T-cell (primary cell): ENCODE results near the gene CDKL1. TPM values are rescaled to one million over a fixed set of nuclear protein-coding genes. Genes with fewer than 3 reads are reported as not detected.

ENCODE experiments used
- ATAC-seq, 4 experiments: fragments of 200-7000 bp in 3 of 4; fragments of 150-1000 bp in 1 of 4; cut with Tn5 transposase; replicated peaks in 1 of 4; 1 replicate in 3 of 4; 2 replicates in 1 of 4; pipeline ENCODE4 v1.10.0; 2021; ENCODE audit warnings: moderate library complexity in 3 of 4, mild to moderate bottlenecking in 2 of 4, moderate number of reproducible peaks in 1 of 4
- CTCF ChIA-PET, 2 donors: fragments of 300-600 bp; sonication (Branson Sonifier 250); formaldehyde crosslinking; loops; one replicate each; lab custom pipeline; 2022; ENCODE audit warnings: antibody characterized with exemption in 2 of 2; lab: Charles Lee
- POLR2A ChIA-PET, 2 donors: fragments of 300-600 bp; sonication (Branson Sonifier 250); formaldehyde crosslinking; loops; one replicate each; lab custom pipeline; 2022; ENCODE audit warnings: antibody characterized with exemption in 2 of 2; lab: Charles Lee
- DNase-seq, 35 experiments: peaks; one replicate each; pipeline versions ENCODE4 v3.0.0 to v3.0.0-alpha.2; 2013 to 2023
- H3K27ac ChIP-seq: one replicate; pipeline ENCODE4 v1.5.1; 2013; ENCODE audit warnings: low read length
- H3K27me3 ChIP-seq, 2 experiments: replicated peaks in 1 of 2; 1 replicate in 1 of 2; 2 replicates in 1 of 2; pipeline versions ENCODE4 v1.6.1 to v1.7.0; 2013; ENCODE audit warnings: low read length in 1 of 2, mixed read lengths in 1 of 2; ENCODE audit not compliant: control insufficient read depth in 2 of 2, insufficient read depth in 2 of 2; ENCODE audit errors: extremely low read depth in 1 of 2
- H3K36me3 ChIP-seq, 2 donors: 1 replicate in 1 of 2; 2 replicates in 1 of 2; pipeline versions ENCODE4 v1.6.1 to v1.7.0; 2013; ENCODE audit warnings: low read length in 1 of 2; ENCODE audit not compliant: control insufficient read depth in 2 of 2, insufficient read depth in 1 of 2; ENCODE audit errors: extremely low read depth in 1 of 2
- H3K4me1 ChIP-seq, 2 experiments: 1 replicate in 1 of 2; 2 replicates in 1 of 2; pipeline versions ENCODE4 v1.6.1 to v1.7.0; 2013; ENCODE audit warnings: low read length in 2 of 2, mixed read lengths in 1 of 2; ENCODE audit not compliant: insufficient read depth in 2 of 2, control insufficient read depth in 1 of 2; ENCODE audit errors: extremely low read depth in 1 of 2
- H3K4me3 ChIP-seq, 2 donors: 1 replicate in 1 of 2; 2 replicates in 1 of 2; pipeline versions ENCODE4 v1.5.1 to v1.7.0; 2013; ENCODE audit warnings: mild to moderate bottlenecking in 2 of 2, low read length in 1 of 2, moderate library complexity in 1 of 2; ENCODE audit not compliant: control insufficient read depth in 1 of 2; ENCODE audit errors: extremely low read depth in 1 of 2
- H3K9me3 ChIP-seq: 2 replicates; pipeline ENCODE4 v1.7.0; 2013
- H3K27ac Mint-ChIP-seq, 2 donors: one replicate each; pipeline ENCODE4 v1.8.0; 2020 to 2021; ENCODE audit warnings: mild to moderate bottlenecking in 2 of 2, mixed read lengths in 2 of 2
- H3K27me3 Mint-ChIP-seq, 2 donors: one replicate each; pipeline ENCODE4 v1.8.0; 2021 to 2022; ENCODE audit warnings: mixed read lengths in 2 of 2
- H3K36me3 Mint-ChIP-seq: one replicate; pipeline ENCODE4 v1.8.0; 2021; ENCODE audit warnings: mixed read lengths
- H3K4me1 Mint-ChIP-seq, 3 donors: one replicate each; pipeline ENCODE4 v1.8.0; 2020 to 2022; ENCODE audit warnings: mixed read lengths in 3 of 3, mild to moderate bottlenecking in 1 of 3
- H3K4me3 Mint-ChIP-seq, 3 donors: one replicate each; pipeline ENCODE4 v1.8.0; 2020 to 2022; ENCODE audit warnings: mild to moderate bottlenecking in 3 of 3, mixed read lengths in 3 of 3, moderate library complexity in 3 of 3
- H3K9me3 Mint-ChIP-seq, 3 donors: one replicate each; pipeline ENCODE4 v1.8.0; 2020 to 2022; ENCODE audit warnings: mixed read lengths in 3 of 3
- WGBS: methylation state at CpG from one replicate; pipeline ENCODE4 v1.1.5; 2013; ENCODE audit warnings: missing lambda C conversion rate; ENCODE audit not compliant: insufficient coverage; 5-methylcytosine and 5-hydroxymethylcytosine counted together
- total RNA-seq, 35 experiments: library from RNA in 6 of 35; stranded (reverse) in 6 of 35; fragments of 120-200 nt in 1 of 35; gene quantifications; one replicate each; pipeline versions ENCODE4 v1.2.1 to v1.2.4 and lab custom pipeline; 2013 to 2026

Gene CDKL1
- total RNA-seq, 5 donors from 2014 or later (not counting 1 experiment from before 2014, with no cell fraction given), result 4.6 to 7.7 (median 5.8) TPM

- Mint-ChIP-seq H3K27ac (no peak overlapping the region), H3K36me3 (no peaks in the 10 kb centered on the region), H3K4me1 (no peaks in the 10 kb centered on the region), H3K9me3 (no peaks in the 10 kb centered on the region), H3K4me3 (no peak overlapping the region), H3K27me3 (no peaks in the 10 kb centered on the region)
- ChIA-PET POLR2A (interaction anchor here in 1 of 2 donors (0.6 kb wide), 1 partner anchor 657 kb away, joined by 5 read pairs; no protein-coding TSS in a partner anchor), CTCF (interaction anchor here in 1 of 2 donors (0.6 kb wide), 1 partner anchor 58 kb away, joined by 3 read pairs; no protein-coding TSS in a partner anchor)
- Histone ChIP-seq H3K4me3 (no peak overlapping the region), H3K36me3 (no peaks in the 10 kb centered on the region), H3K9me3 (no peaks in the 10 kb centered on the region), H3K4me1 (no peaks in the 10 kb centered on the region), H3K27ac (no peak overlapping the region), H3K27me3 (no peaks in the 10 kb centered on the region)
- DNase-seq (no peak), ATAC-seq (no peak)
- 89% methylated on average over 1 of the region's 1 CpG for WGBS
Observed at GRCh38 chr14:50381008-50381407, 15.7 kb downstream of the CDKL1 start.

GRCh38 chr14:50380455-50380854, 16.2 kb downstream of the CDKL1 start:
- Mint-ChIP-seq H3K4me1 (no peaks in the 10 kb centered on the region), H3K27me3 (no peaks in the 10 kb centered on the region), H3K36me3 (no peaks in the 10 kb centered on the region), H3K27ac (no peak overlapping the region), H3K4me3 (no peak overlapping the region), H3K9me3 (no peaks in the 10 kb centered on the region)
- no peak overlapping the region for H3K27ac ChIP-seq
- WGBS, result no CpG with 5 or more reads among the region's 1 CpG
- no peaks in the 10 kb centered on the region for H3K27me3 ChIP-seq
- H3K4me1 ChIP-seq, result no peaks in the 10 kb centered on the region
- H3K9me3 ChIP-seq, result no peaks in the 10 kb centered on the region
- ATAC-seq, result no peak
- ChIA-PET POLR2A (no interaction called here), CTCF (no interaction called here)
- no peaks in the 10 kb centered on the region for H3K36me3 ChIP-seq
- DNase-seq, result no peak
- H3K4me3 ChIP-seq, result no peak overlapping the region

GRCh38 chr14:50379563-50379962, 17.1 kb downstream of the CDKL1 start:
- H3K9me3 Mint-ChIP-seq, result no peaks in the 10 kb centered on the region
- no peak overlapping the region for H3K4me3 Mint-ChIP-seq
- no peaks in the 10 kb centered on the region for H3K36me3 Mint-ChIP-seq
- DNase-seq (no peak), ATAC-seq (no peak)
- H3K4me3 ChIP-seq, result no peak overlapping the region
- H3K27me3 ChIP-seq, result no peaks in the 10 kb centered on the region
- ChIA-PET POLR2A (no interaction called here), CTCF (no interaction called here)
- no peaks in the 10 kb centered on the region for H3K9me3 ChIP-seq
- H3K27ac ChIP-seq, result no peak overlapping the region
- H3K4me1 ChIP-seq, result no peaks in the 10 kb centered on the region
- H3K27me3 Mint-ChIP-seq, result no peaks in the 10 kb centered on the region
- H3K36me3 ChIP-seq, result no peaks in the 10 kb centered on the region
- no peak overlapping the region for H3K27ac Mint-ChIP-seq
- no peaks in the 10 kb centered on the region for H3K4me1 Mint-ChIP-seq
- 56% methylated on average over 2 of the region's 2 CpGs for WGBS

- CTCF ChIA-PET, result interaction anchor here in 1 of 2 donors (0.6 kb wide), 1 partner anchor 119 kb away, joined by 3 read pairs; no protein-coding TSS in a partner anchor
Observed at GRCh38 chr14:50377550-50378085, 19.1 kb downstream of the CDKL1 start.

GRCh38 chr14:50375760-50376159, 20.9 kb downstream of the CDKL1 start:
- Mint-ChIP-seq H3K27me3 (peaks cover 0 to 6% of the 10 kb centered on the region in 2 donors), H3K36me3 (no peaks in the 10 kb centered on the region), H3K9me3 (no peaks in the 10 kb centered on the region), H3K4me3 (no peak overlapping the region), H3K27ac (no peak overlapping the region), H3K4me1 (no peaks in the 10 kb centered on the region)
- H3K36me3 ChIP-seq, result no peaks in the 10 kb centered on the region
- WGBS, result no CpG with 5 or more reads among the region's 5 CpGs
- ChIA-PET CTCF (no interaction called here), POLR2A (no interaction called here)
- no peak overlapping the region for H3K27ac ChIP-seq
- H3K4me1 ChIP-seq, result no peaks in the 10 kb centered on the region
- H3K9me3 ChIP-seq, result no peaks in the 10 kb centered on the region
- ATAC-seq, result no peak
- DNase-seq, result no peak
- no peak overlapping the region for H3K4me3 ChIP-seq
- peaks cover 0 to 3% of the 10 kb centered on the region in 2 experiments for H3K27me3 ChIP-seq

More at GRCh38 chr14:50377550-50378085, 19.1 kb downstream of the CDKL1 start:
- no peak overlapping the region for H3K4me3 ChIP-seq
- Mint-ChIP-seq H3K4me1 (no peaks in the 10 kb centered on the region), H3K4me3 (no peak overlapping the region), H3K9me3 (no peaks in the 10 kb centered on the region), H3K27ac (no peak overlapping the region), H3K36me3 (no peaks in the 10 kb centered on the region), H3K27me3 (peaks cover 0 to 4% of the 10 kb centered on the region in 2 donors)
- H3K27ac ChIP-seq, result no peak overlapping the region
- whole genome bisulfite sequencing, result no CpG with 5 or more reads among the region's 4 CpGs
- no peaks in the 10 kb centered on the region for H3K4me1 ChIP-seq
- H3K9me3 ChIP-seq, result no peaks in the 10 kb centered on the region
- DNase-seq (no peak), ATAC-seq (no peak)
- H3K27me3 ChIP-seq, result no peaks in the 10 kb centered on the region
- no peaks in the 10 kb centered on the region for H3K36me3 ChIP-seq
- POLR2A ChIA-PET, result interaction anchor here in 1 of 2 donors (0.5 kb wide), 1 partner anchor 25 kb away, joined by 5 read pairs; no protein-coding TSS in a partner anchor

- Mint-ChIP-seq H3K27me3 (peaks cover 0 to 6% of the 10 kb centered on the region in 2 donors), H3K4me3 (no peak overlapping the region), H3K9me3 (no peaks in the 10 kb centered on the region), H3K36me3 (no peaks in the 10 kb centered on the region), H3K4me1 (no peaks in the 10 kb centered on the region), H3K27ac (no peak overlapping the region)
- no peak overlapping the region for H3K4me3 ChIP-seq
- no peak for ATAC-seq
- DNase-seq, result no peak
- ChIA-PET CTCF (no interaction called here), POLR2A (no interaction called here)
- H3K4me1 ChIP-seq, result no peaks in the 10 kb centered on the region
- no peaks in the 10 kb centered on the region for H3K9me3 ChIP-seq
- 100% methylated on average over 1 of the region's 3 CpGs for WGBS
- no peaks in the 10 kb centered on the region for H3K36me3 ChIP-seq
- peaks cover 0 to 3% of the 10 kb centered on the region in 2 experiments for H3K27me3 ChIP-seq
- no peak overlapping the region for H3K27ac ChIP-seq
Observed at GRCh38 chr14:50373959-50374358, 22.7 kb downstream of the CDKL1 start.
